ENCODE measurements around the gene GPHN. TPM values are rescaled to one million over a fixed set of nuclear protein-coding genes. Genes with fewer than 3 reads are reported as not detected.

The GPHN gene
- total and polyA plus RNA-seq, 2 of the 8 experiments (the other 6 are each of a cell fraction or from before 2014, with no cell fraction given), result 6.0 to 16.0 TPM

DNA sequence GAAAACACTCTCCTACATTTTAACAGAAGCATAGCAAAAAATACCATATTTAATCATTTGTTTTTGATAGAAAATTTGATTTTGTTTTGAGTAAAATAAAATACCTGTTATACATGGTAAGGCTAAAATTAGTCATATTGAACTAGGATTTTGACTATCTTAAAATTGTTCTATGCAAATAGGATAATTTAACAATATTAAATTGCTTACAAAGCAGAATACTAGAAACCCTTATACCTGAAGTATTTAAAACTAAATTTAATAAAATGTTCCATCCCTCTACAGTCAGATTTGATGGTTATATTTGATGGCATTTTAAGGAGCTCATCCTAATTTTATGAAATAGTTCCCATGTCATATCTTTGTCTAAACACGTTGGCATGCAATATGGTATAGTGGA lies 323.2 kb downstream of the GPHN start:
- CTCF ChIA-PET (ENCODE audit: partially characterized antibody), result interaction anchor here (0.6 kb wide), 1 partner anchor 471 kb away, joined by 3 read pairs; no protein-coding TSS in a partner anchor
- no peak for TF ChIP-seq BACH1 (IDR thresholded peaks at IDR 0.05; ENCODE audit: low read length)
- TF ChIP-seq GABPA (IDR thresholded peaks at IDR 0.05; ENCODE audit: borderline replicate concordance, insufficient read depth, low read length), result no peak
- no peak for TF ChIP-seq ZNF274 (IDR thresholded peaks at IDR 0.05; ENCODE audit: borderline replicate concordance, extremely low read depth, low read length)
- TF ChIP-seq, protein P1, sequence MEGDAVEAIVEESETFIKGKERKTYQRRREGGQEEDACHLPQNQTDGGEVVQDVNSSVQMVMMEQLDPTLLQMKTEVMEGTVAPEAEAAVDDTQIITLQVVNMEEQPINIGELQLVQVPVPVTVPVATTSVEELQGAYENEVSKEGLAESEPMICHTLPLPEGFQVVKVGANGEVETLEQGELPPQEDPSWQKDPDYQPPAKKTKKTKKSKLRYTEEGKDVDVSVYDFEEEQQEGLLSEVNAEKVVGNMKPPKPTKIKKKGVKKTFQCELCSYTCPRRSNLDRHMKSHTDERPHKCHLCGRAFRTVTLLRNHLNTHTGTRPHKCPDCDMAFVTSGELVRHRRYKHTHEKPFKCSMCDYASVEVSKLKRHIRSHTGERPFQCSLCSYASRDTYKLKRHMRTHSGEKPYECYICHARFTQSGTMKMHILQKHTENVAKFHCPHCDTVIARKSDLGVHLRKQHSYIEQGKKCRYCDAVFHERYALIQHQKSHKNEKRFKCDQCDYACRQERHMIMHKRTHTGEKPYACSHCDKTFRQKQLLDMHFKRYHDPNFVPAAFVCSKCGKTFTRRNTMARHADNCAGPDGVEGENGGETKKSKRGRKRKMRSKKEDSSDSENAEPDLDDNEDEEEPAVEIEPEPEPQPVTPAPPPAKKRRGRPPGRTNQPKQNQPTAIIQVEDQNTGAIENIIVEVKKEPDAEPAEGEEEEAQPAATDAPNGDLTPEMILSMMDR (IDR thresholded peaks at IDR 0.05; ENCODE audit: control extremely low read depth in 1 of 3, insufficient read depth in 1 of 3, low read depth in 1 of 3, low read length in 3 of 3), result no peak
- no peak for TF ChIP-seq RFX5 (IDR thresholded peaks at IDR 0.05; ENCODE audit: borderline replicate concordance, low read depth, low read length)
- TF ChIP-seq SP2 (IDR thresholded peaks at IDR 0.05; ENCODE audit: low read length), result no peak
- TF ChIP-seq TEAD4 (IDR thresholded peaks at IDR 0.05; ENCODE audit: low read depth, low read length), result no peak
- TF ChIP-seq EZH2 (IDR thresholded peaks at IDR 0.05; ENCODE audit: low read depth, low read length, severe bottlenecking), result no peak
- TF ChIP-seq CBX8 (IDR thresholded peaks at IDR 0.05; ENCODE audit: borderline replicate concordance, low read depth, low read length), result no peak
- no peak for TF ChIP-seq SP4 (IDR thresholded peaks at IDR 0.05; ENCODE audit: low read length)
- no peak for TF ChIP-seq ASH2L (IDR thresholded peaks at IDR 0.05; ENCODE audit: low read length)
- no peak for TF ChIP-seq JUN (IDR thresholded peaks at IDR 0.05; ENCODE audit: low read depth, low read length)

More for the DNA sequence above, 323.2 kb downstream of the GPHN start:
- H3K79me2 ChIP-seq (ENCODE audit: control insufficient read depth in 1 of 2, insufficient read depth in 2 of 2, low read length in 2 of 2), result no peaks in the 10 kb centered on the region
- H3K4me3 ChIP-seq (ENCODE audit: extremely low read depth in 1 of 4, insufficient read depth in 2 of 4, low read depth in 3 of 4, low read length in 4 of 4), result no peak overlapping the region
- H4K5ac ChIP-seq (ENCODE audit: insufficient read length, low read depth, low read length), result no peak overlapping the region
- H2BK5ac ChIP-seq (ENCODE audit: low read depth, low read length), result no peak overlapping the region
- WGBS, 2 experiments (ENCODE audit: extremely low coverage in 1 of 2, insufficient coverage in 1 of 2, insufficient read length in 1 of 2, insufficient replicate concordance in 2 of 2, low coverage in 1 of 2, low lambda C conversion rate in 2 of 2, missing lambda C conversion rate in 1 of 2), result 92% methylated on average over 1 of the region's 1 CpG; no CpG with 5 or more reads in 1 of the 2 experiments
- DNase-seq (ENCODE audit: low read depth in 1 of 2, low spot score in 2 of 2) (no peak), FAIRE-seq (no peak)
- peaks cover 0 to 6% (median under 1%) of the 10 kb centered on the region in 4 experiments; a peak in 1 of 7 replicates for H3K4me1 ChIP-seq (replicated peaks in 1 of 4; ENCODE audit: control insufficient read depth in 3 of 4, insufficient read depth in 4 of 4, low read length in 3 of 4)
- H2BK120ac ChIP-seq (replicated peaks; ENCODE audit: low read depth, low read length), result no peak overlapping the region
- no peak overlapping the region for H4K91ac ChIP-seq (replicated peaks; ENCODE audit: insufficient read length, low read length)
- no peak overlapping the region for H4K8ac ChIP-seq (ENCODE audit: extremely low read depth, insufficient read depth, low read length)
- H3K4ac ChIP-seq (replicated peaks; ENCODE audit: insufficient read length, low read depth, low read length), result no peak overlapping the region
- H2BK12ac ChIP-seq (ENCODE audit: low read depth, low read length), result no peak overlapping the region
- H3K56ac ChIP-seq (replicated peaks; ENCODE audit: insufficient read length, low read depth, low read length), result no peak overlapping the region
- no peaks in the 10 kb centered on the region for H3K27me3 ChIP-seq (replicated peaks in 1 of 4; ENCODE audit: control insufficient read depth in 3 of 4, extremely low read depth in 1 of 4, insufficient read depth in 3 of 4, low read length in 3 of 4)
- H3K4me2 ChIP-seq (ENCODE audit: insufficient read depth in 1 of 2, low read depth in 2 of 2, low read length in 2 of 2), result no peak overlapping the region
- POLR2A ChIA-PET (ENCODE audit: partially characterized antibody), result no interaction called here
- H3K9me3 ChIP-seq (ENCODE audit: insufficient read depth in 2 of 2, low read depth in 1 of 2, low read length in 1 of 2), result no peaks in the 10 kb centered on the region
- no peak overlapping the region for H3K9ac ChIP-seq (replicated peaks in 1 of 4; ENCODE audit: extremely low read depth in 1 of 4, low read depth in 3 of 4, low read length in 3 of 4)
- H3K27ac ChIP-seq (ENCODE audit: low read depth, low read length), result no peak overlapping the region
- no peak overlapping the region for H3K14ac ChIP-seq (ENCODE audit: insufficient read length)
- no peak overlapping the region for H2AK5ac ChIP-seq (ENCODE audit: low read depth, low read length)
- no peaks in the 10 kb centered on the region for H3K36me3 ChIP-seq (ENCODE audit: control insufficient read depth in 2 of 4, insufficient read depth in 4 of 4, low read length in 3 of 4)
- no peak overlapping the region for H2BK15ac ChIP-seq (ENCODE audit: low read length)
- H2AFZ ChIP-seq (ENCODE audit: low read length), result no peak overlapping the region
- no peaks in the 10 kb centered on the region for H3K79me1 ChIP-seq (ENCODE audit: low read depth, low read length)
- H3K23ac ChIP-seq (ENCODE audit: insufficient read length), result no peak overlapping the region
- H3K23me2 ChIP-seq (ENCODE audit: low read depth, low read length), result no peaks in the 10 kb centered on the region
- no peaks in the 10 kb centered on the region for H4K20me1 ChIP-seq (replicated peaks in 1 of 2; ENCODE audit: control insufficient read depth in 1 of 2, insufficient read depth in 2 of 2, low read length in 2 of 2)
- H3K18ac ChIP-seq (ENCODE audit: extremely low read depth, low read length), result no peak overlapping the region
- no peak overlapping the region for H2BK20ac ChIP-seq (ENCODE audit: low read length)

Data from H1 (cell line).